ENCODE results near the gene MCTP2.
"Not testable (repeated sequence)": the region's sequence is repeated elsewhere in the genome, so short reads cannot be mapped to it uniquely, and the experiment has no call there.

DNA sequence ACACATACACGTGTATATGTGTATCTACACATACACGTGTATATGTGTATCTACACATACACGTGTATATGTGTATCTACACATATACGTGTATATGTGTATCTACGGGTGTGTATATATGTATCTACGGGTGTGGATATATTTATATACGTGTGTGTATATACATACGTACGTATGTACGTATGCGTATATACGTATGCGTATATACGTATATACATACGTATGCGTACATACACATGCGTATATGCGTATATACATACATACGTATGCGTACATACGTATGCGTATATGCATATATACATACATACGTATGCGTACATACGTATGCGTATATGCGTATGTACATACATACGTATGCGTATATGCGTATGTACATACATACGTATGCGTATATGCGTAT lies 11.6 kb downstream of the MCTP2 start:
- TF ChIP-seq, protein P1, sequence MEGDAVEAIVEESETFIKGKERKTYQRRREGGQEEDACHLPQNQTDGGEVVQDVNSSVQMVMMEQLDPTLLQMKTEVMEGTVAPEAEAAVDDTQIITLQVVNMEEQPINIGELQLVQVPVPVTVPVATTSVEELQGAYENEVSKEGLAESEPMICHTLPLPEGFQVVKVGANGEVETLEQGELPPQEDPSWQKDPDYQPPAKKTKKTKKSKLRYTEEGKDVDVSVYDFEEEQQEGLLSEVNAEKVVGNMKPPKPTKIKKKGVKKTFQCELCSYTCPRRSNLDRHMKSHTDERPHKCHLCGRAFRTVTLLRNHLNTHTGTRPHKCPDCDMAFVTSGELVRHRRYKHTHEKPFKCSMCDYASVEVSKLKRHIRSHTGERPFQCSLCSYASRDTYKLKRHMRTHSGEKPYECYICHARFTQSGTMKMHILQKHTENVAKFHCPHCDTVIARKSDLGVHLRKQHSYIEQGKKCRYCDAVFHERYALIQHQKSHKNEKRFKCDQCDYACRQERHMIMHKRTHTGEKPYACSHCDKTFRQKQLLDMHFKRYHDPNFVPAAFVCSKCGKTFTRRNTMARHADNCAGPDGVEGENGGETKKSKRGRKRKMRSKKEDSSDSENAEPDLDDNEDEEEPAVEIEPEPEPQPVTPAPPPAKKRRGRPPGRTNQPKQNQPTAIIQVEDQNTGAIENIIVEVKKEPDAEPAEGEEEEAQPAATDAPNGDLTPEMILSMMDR (IDR thresholded peaks at IDR 0.05 in 8 of 11, conservative IDR thresholded peaks at IDR 0.05 in 3 of 11) = not testable (repeated sequence)
- TF ChIP-seq POLR2AphosphoS5, POLR2A (IDR thresholded peaks at IDR 0.05): not testable (repeated sequence)

Measured in spleen (tissue), 7 donors.